HepG2 (cell line): ENCODE data around the gene PNP. TPM values are rescaled to one million over a fixed set of nuclear protein-coding genes. Genes with fewer than 3 reads are reported as not detected.

Experiments
- KMT2B ChIP-seq: IDR thresholded peaks from 2 replicates; pipeline ENCODE4 v1.6.1; 2016; ENCODE audit warnings: missing genetic modification reagents, missing compliant biosample characterization
- MAF1 ChIP-seq: sonication (generic); formaldehyde crosslinking; IDR thresholded peaks from 2 replicates; pipeline ENCODE4 v1.5.0; 2020; ENCODE audit warnings: missing genetic modification reagents, borderline replicate concordance
- POGZ ChIP-seq: sonication (generic); formaldehyde crosslinking; IDR thresholded peaks from 2 replicates; pipeline ENCODE4 v1.4.0; 2020; ENCODE audit warnings: mild to moderate bottlenecking, missing genetic modification reagents
- RAD21 ChIP-seq: fragments of 450-650 bp; formaldehyde crosslinking; IDR thresholded peaks from 2 replicates; pipeline ENCODE4 v1.5.0; 2020; ENCODE audit warnings: mild to moderate bottlenecking
- ZC3H13 ChIP-seq: sonication (generic); formaldehyde crosslinking; IDR thresholded peaks from 2 replicates; pipeline ENCODE4 v1.8.1; 2023; ENCODE audit warnings: mild to moderate bottlenecking, missing genetic modification reagents, moderate library complexity
- ZNF33B ChIP-seq: sonication (generic); formaldehyde crosslinking; IDR thresholded peaks from 2 replicates; pipeline ENCODE4 v1.5.1; 2020; ENCODE audit warnings: mild to moderate bottlenecking, missing genetic modification reagents
- ZSCAN31 ChIP-seq: sonication (generic); formaldehyde crosslinking; IDR thresholded peaks from 2 replicates; pipeline ENCODE4 v1.5.0; 2020; ENCODE audit warnings: low read depth, mild to moderate bottlenecking, missing genetic modification reagents
- polyA plus RNA-seq, 8 experiments: library from polyadenylated mRNA; depleted of rRNA in 3 of 8; stranded (reverse) in 7 of 8; unstranded in 1 of 8; fragments of >200 nt; fragmentation: Illumina TruSeq in 4 of 8; extraction: Trizol in 4 of 8; gene quantifications; 2 replicates each; pipeline versions ENCODE4 v1.2.1 to v1.2.3, GENCODE V29; 2011 to 2016; ENCODE audit warnings: low read depth in 4 of 8, missing spikeins in 1 of 8, mixed read lengths in 1 of 8; ENCODE audit not compliant: insufficient read depth in 1 of 8
- total RNA-seq, 5 experiments: library from RNA; depleted of rRNA; stranded (reverse); fragments of >200 nt; fragmentation: Illumina TruSeq; extraction: Trizol; gene quantifications; 2 replicates each; pipeline ENCODE4 v1.2.3, GENCODE V29; 2016; ENCODE audit warnings: low read depth in 1 of 5
- TF ChIP-seq, protein P1 (sequence below), 2 experiments: fragments of 450-650 bp in 1 of 2; sonication (generic) in 1 of 2; formaldehyde crosslinking in 1 of 2; IDR thresholded peaks; 2 replicates each; pipeline versions ENCODE4 v1.6.1 to v1.8.0; 2016 to 2022; ENCODE audit warnings: antibody characterized with exemption in 1 of 2, mild to moderate bottlenecking in 1 of 2, missing genetic modification reagents in 1 of 2
- TF ChIP-seq, protein P2 (sequence below): sonication (generic); formaldehyde crosslinking; IDR thresholded peaks from 2 replicates; pipeline ENCODE4 v1.4.0; 2020; ENCODE audit warnings: missing genetic modification reagents, mild to moderate bottlenecking, borderline replicate concordance
- TF ChIP-seq, protein P3 (sequence below): sonication (generic); formaldehyde crosslinking; IDR thresholded peaks from 2 replicates; pipeline ENCODE4 v1.4.0; 2020; ENCODE audit warnings: mild to moderate bottlenecking, missing genetic modification reagents

The PNP gene
- total and polyA plus RNA-seq, 2 of the 13 experiments (the other 11 are each of a cell fraction or from before 2014, with no cell fraction given), result 45.4 to 74.8 TPM

DNA sequence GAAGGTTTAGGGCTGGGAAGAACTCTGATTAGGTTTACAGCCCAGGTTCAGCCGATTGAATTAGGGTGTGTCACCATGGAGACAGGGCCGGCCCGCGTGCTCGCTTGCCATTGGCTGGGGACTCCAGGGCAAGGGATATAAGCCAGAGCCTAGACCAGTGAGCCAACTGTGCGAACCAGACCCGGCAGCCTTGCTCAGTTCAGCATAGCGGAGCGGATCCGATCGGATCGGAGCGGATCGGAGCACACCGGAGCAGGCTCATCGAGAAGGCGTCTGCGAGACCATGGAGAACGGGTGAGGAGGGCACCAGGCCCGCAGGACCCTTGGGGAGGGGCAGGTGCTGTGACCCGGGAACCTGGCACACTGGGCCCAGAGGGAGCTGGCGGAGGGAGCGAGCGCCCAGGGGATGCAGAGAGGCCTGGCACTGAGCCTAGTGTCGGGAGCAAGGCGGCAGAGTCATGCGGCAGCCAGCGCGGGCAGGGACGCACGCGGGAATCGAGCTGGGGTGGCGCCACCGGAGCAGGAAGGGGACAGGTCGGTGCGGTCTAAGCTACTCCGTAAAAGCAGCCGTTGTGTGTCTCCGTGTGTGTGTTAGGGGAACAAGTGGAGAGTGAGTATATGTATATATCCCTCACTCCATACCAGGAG, at the start of gene PNP (continued):
- TF ChIP-seq, protein P1, sequence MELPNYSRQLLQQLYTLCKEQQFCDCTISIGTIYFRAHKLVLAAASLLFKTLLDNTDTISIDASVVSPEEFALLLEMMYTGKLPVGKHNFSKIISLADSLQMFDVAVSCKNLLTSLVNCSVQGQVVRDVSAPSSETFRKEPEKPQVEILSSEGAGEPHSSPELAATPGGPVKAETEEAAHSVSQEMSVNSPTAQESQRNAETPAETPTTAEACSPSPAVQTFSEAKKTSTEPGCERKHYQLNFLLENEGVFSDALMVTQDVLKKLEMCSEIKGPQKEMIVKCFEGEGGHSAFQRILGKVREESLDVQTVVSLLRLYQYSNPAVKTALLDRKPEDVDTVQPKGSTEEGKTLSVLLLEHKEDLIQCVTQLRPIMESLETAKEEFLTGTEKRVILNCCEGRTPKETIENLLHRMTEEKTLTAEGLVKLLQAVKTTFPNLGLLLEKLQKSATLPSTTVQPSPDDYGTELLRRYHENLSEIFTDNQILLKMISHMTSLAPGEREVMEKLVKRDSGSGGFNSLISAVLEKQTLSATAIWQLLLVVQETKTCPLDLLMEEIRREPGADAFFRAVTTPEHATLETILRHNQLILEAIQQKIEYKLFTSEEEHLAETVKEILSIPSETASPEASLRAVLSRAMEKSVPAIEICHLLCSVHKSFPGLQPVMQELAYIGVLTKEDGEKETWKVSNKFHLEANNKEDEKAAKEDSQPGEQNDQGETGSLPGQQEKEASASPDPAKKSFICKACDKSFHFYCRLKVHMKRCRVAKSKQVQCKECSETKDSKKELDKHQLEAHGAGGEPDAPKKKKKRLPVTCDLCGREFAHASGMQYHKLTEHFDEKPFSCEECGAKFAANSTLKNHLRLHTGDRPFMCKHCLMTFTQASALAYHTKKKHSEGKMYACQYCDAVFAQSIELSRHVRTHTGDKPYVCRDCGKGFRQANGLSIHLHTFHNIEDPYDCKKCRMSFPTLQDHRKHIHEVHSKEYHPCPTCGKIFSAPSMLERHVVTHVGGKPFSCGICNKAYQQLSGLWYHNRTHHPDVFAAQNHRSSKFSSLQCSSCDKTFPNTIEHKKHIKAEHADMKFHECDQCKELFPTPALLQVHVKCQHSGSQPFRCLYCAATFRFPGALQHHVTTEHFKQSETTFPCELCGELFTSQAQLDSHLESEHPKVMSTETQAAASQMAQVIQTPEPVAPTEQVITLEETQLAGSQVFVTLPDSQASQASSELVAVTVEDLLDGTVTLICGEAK (IDR thresholded peaks at IDR 0.05), result no peak
- TF ChIP-seq, protein P1 (CRISPR knock-in tag; IDR thresholded peaks at IDR 0.05), result peak; percentile 41; the same call in 1 of the 2 replicates
- TF ChIP-seq ZSCAN31 (CRISPR knock-in tag) (peak; percentile 37; the same call in 1 of the 2 replicates), POGZ (CRISPR knock-in tag) (peak; percentile 73), RAD21 (CRISPR knock-in tag) (peak; percentile 60; the same call in 1 of the 2 replicates), KMT2B (CRISPR knock-in tag) (no peak; the same call in 1 of the 2 replicates), MAF1 (CRISPR knock-in tag) (peak; percentile 59; the same call in 1 of the 2 replicates), ZC3H13 (CRISPR knock-in tag) (0 out of 2 replicates have a peak, but pooled peaks have one; percentile 42), ZNF33B (CRISPR knock-in tag) (peak; percentile 75; the same call in 1 of the 2 replicates)
- TF ChIP-seq, protein P2, sequence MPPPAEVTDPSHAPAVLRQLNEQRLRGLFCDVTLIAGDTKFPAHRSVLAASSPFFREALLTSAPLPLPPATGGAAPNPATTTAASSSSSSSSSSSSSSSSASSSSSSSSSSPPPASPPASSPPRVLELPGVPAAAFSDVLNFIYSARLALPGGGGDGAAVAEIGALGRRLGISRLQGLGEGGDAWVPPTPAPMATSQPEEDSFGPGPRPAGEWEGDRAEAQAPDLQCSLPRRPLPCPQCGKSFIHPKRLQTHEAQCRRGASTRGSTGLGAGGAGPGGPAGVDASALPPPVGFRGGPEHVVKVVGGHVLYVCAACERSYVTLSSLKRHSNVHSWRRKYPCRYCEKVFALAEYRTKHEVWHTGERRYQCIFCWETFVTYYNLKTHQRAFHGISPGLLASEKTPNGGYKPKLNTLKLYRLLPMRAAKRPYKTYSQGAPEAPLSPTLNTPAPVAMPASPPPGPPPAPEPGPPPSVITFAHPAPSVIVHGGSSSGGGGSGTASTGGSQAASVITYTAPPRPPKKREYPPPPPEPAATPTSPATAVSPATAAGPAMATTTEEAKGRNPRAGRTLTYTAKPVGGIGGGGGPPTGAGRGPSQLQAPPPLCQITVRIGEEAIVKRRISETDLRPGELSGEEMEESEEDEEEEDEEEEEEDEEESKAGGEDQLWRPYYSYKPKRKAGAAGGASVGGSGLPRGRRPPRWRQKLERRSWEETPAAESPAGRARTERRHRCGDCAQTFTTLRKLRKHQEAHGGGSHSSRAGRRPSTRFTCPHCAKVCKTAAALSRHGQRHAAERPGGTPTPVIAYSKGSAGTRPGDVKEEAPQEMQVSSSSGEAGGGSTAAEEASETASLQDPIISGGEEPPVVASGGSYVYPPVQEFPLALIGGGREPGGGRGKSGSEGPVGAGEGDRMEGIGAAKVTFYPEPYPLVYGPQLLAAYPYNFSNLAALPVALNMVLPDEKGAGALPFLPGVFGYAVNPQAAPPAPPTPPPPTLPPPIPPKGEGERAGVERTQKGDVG, result 0 out of 2 replicates have a peak, but pooled peaks have one; percentile 80
- TF ChIP-seq, protein P3, sequence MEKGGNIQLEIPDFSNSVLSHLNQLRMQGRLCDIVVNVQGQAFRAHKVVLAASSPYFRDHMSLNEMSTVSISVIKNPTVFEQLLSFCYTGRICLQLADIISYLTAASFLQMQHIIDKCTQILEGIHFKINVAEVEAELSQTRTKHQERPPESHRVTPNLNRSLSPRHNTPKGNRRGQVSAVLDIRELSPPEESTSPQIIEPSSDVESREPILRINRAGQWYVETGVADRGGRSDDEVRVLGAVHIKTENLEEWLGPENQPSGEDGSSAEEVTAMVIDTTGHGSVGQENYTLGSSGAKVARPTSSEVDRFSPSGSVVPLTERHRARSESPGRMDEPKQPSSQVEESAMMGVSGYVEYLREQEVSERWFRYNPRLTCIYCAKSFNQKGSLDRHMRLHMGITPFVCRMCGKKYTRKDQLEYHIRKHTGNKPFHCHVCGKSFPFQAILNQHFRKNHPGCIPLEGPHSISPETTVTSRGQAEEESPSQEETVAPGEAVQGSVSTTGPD, result 0 out of 2 replicates have a peak, but pooled peaks have one; percentile 60
